HG03457 (cell line): ENCODE results near the gene PDPR.
"Not testable (repeated sequence)": the region's sequence is repeated elsewhere in the genome, so short reads cannot be mapped to it uniquely, and the experiment has no call there.

Experiments
- ATAC-seq: cut with Tn5 transposase; IDR thresholded peaks from one replicate; pipeline ENCODE4 v1.9.1; 2021; ENCODE audit warnings: moderate number of reproducible peaks; ENCODE audit not compliant: unreplicated experiment

The PDPR gene

GRCh38 chr16:70127706-70128105 is 13.6 kb downstream of the PDPR start:
- ATAC-seq, result not testable (repeated sequence)

DNA sequence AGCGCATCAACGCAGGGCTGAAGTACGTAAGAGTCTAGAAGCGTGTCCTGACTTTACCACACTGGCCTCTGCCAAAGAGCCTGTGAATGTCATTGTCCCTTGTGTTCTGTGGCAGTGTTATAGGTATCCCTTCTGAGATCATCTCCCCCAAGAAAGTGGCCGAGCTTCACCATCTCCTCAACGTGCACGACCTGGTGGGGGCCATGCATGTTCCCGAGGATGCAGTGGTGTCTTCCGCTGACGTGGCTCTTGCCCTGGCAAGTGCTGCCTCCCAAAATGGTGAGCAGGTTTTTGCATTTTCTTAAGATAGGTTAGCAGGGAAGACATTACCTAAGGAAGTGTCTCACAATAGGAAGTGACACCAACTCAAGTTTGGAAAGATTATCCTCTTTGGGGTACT is 14.7 kb downstream of the PDPR start:
- not testable (repeated sequence) for ATAC-seq

DNA sequence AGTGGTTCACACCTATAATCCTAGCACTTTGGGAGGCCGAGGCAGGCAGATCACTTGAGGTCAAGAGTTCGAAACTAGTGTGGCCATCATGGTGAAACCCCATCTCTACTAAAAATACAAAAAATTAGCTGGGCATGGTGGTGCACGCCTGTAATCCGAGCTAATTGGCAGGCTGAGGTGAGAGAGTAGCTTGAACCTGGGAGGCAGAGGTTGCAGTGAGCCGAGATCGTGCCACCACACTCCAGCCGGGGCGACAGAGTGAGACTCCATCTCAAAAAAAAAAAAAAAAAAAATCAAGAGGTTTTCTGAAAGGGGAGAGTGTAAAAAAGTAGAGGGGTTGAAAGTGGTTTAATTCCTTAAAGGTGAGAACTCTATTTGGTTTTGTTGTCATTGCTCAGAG is 21.7 kb downstream of the PDPR start:
- ATAC-seq, result not testable (repeated sequence)

DNA sequence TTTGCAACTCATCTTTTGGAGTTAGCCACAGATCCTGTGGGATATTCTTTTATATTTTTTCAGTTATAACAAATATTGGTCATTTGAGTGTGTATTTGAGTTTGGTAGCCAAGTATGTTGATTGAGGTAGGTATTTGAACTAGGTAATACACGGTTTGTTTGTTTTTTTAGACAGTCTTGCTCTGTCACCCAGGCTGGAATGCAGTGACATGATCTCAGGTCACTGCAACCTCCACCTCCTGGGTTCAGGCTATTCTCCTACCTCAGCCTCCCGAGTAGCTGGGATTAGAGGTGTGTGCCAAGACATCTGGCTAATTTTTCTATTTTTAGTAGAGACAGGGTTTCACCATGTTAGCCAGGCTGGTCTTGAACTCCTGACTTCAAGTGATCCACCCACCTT is 22.5 kb downstream of the PDPR start:
- ATAC-seq, result not testable (repeated sequence)

GRCh38 chr16:70142739-70143138 is 28.6 kb downstream of the PDPR start:
- not testable (repeated sequence) for ATAC-seq

GRCh38 chr16:70143231-70143895 is 29.2 kb downstream of the PDPR start:
- ATAC-seq, result not testable (repeated sequence)

DNA sequence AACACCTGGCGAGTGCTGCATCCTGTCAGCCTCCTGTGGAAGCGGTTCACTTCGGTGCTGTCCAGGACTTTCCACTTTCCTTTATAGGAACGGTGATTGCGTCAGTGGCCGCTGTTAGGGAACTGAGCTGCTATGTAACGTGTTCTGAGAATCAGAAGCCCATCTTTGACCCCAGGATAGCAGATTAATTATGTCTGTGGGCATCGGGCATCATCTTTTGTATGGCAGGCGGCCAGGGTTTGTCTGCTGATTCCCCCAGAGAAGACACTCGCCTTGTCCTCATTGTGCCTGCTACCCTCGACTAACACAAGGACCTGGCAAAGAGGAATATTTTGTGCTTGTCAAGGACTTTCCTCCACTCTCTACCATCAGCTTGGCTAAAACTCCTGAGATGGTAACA is 33.7 kb downstream of the PDPR start:
- ATAC-seq, result not testable (repeated sequence)

DNA sequence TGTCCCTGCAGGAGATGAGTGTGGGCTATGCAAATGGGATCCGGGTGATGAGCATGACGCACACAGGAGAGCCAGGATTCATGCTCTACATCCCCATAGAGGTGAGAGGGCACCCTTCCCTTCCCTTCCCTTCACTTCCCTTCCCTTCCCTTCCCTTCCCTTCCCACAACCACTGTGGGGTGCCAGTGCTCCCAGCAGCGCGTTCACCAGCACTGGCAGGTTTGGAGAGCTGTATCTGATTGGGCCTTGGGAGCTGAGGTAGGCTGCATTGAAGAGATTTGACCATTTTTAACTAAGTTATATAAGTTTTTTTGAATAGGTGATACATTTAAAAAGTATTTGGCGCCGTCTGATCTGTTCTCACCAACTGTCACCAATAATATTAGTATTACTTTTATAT is 34.3 kb downstream of the PDPR start:
- ATAC-seq, result not testable (repeated sequence)

DNA sequence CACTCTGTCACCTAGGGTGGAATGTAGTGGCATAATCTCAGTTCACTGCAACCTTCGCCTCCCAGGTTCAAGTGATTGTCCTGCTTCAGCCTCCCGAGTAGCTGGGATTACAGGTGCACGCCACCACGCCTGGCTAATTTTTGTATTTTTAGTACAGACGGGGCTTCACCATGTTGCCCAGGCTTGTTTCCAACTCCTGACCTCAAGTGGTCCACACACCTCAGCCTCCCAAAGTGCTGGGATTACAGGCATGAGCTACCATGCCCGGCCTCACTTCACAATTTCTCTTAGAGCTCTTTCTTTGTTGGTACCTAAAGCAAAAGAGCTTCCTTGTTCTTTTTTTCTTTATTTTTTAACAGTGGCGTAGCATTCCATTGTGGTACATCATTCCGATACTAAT is 35.2 kb downstream of the PDPR start:
- not testable (repeated sequence) for ATAC-seq

GRCh38 chr16:70151391-70151790 is 37.3 kb downstream of the PDPR start:
- ATAC-seq, result no peak

- no peak for ATAC-seq
Observed at GRCh38 chr16:70151941-70152509, 37.9 kb downstream of the PDPR start.

DNA sequence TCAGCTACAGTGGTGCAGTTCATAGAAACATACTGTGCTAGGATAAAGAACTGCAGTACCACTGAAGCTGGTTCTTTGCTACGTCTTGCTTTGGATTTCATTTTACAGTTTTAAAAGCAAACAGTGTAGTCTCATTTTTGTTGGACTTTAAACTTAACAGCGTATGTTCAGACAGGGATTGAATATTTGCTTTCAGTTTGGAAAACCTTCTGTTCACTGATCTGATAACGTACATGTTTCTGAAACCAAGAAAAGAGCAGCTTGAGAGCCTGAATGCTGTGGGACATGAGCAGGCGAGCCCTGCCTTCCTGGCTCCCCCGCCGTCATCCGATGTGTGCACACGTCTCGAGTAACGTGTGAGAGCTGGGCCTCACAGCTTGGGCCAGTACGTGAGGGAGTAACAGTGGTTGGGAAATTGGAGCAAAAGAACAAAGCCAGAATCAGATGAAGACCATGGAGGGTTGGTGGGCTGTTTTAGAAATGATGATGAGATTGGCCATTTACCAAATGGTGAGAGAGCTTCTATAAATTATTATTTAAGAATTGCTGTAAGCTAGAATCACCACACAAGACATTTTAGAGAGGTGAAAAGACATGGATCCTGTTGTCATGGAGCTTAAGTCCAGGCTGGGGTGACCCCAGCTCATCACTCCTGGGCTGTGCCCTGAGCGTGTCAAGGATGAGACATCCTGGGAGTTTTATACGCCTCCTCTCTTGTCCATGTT is 38.6 kb downstream of the PDPR start:
- ATAC-seq, result no peak

DNA sequence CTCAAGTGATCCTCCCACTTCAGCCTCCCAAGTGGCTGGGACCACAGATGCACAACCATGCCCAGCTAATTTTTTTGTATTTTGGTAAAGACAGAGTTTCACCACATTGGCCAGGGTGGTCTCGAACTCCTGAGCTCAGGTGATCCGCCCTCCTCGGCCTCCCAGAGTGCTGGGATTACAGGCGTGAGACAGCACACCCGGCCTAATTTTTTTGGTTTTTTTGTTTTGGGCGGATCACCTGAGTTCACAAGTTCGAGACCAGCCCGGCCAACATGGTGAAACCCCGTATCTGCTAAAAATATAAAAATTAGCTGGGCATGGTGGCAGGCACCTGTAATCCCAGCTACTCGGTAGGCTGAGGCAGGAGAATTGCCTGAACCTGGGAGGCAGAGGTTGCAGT is 40.6 kb downstream of the PDPR start:
- ATAC-seq, result not testable (repeated sequence)

DNA sequence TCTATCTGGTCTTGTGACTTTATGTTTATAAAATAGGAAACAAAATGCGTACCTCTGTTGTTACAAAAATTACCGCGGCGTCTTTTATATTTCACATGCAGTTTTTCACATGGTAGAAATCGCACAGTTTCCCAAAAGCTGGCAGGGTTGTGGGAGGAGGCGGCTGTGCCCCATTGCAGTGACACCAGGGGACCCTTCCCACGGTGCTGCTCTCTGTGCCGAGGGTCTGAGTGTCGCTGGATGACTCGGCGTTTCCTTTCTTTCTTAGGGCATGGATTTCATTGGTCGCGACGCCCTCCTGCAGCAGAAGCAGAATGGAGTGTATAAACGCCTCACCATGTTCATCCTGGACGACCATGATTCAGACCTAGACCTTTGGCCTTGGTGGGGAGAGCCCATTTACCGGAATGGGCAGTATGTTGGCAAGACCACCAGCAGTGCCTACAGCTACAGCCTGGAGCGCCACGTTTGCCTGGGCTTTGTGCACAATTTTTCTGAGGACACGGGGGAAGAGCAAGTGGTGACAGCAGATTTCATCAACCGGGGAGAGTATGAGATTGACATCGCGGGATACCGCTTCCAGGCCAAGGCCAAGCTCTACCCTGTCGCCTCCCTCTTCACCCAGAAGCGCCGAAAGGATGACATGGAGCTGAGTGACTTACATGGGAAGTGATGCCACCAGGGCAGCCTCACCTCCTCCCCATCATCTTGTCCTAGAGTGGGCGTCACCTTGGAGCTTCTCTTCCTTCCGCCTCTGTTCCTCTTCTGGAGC is 42.3 kb downstream of the PDPR start:
- no peak for ATAC-seq

DNA sequence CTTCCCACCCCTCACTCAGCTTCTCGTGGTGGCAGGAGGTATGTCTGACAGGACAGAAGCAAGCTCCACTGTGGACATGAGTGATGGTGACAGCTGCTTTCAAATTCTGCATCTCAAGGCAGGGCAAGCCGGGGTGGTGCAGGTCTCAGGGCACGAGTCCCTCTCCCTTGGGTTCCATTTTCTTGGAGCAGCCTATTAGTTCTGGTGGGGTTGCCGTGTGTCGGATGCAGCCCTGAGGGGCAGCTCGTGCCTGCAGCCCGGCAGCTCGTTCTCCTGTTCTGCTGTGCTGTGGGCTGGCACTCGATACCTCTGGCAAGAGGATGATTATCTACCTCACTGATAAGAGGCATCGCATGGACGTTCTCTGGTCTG is 43.0 kb downstream of the PDPR start:
- no peak for ATAC-seq

GRCh38 chr16:70157477-70158260 is 43.5 kb downstream of the PDPR start:
- no peak for ATAC-seq

DNA sequence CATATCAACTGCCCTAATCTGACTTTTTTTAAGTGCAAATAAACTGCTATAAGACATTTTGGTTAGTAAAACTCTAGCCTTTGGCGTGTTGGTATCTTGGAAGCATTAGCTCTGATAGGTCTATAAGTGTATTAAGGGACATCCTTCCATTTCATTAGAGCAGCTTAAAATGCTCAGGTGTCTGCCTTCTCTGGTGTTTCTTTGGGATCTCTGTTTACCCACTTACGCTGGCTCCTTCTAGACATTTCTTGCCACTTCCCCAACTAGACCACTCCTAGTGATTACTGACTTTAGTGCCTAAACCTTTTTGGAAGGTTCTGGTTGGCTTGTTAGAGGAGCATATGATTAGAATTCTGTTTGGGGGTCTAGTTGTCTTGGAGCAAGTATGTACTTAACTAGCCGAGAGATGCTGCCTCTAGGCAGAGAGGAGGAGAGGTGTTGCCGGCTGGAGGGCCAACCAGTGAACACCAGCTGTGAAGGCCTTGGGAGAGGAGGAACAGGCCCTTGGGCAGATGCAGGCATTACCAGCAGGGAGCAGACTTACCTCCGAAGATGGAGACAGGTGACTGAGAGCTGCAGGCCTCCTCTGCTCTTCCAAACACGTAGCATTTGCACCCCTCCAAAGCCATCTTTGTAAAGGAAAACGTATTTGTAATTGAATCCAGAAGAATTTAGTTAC is 44.3 kb downstream of the PDPR start:
- ATAC-seq, result no peak

GRCh38 chr16:70159355-70160348 is 45.5 kb downstream of the PDPR start:
- ATAC-seq, result no peak

DNA sequence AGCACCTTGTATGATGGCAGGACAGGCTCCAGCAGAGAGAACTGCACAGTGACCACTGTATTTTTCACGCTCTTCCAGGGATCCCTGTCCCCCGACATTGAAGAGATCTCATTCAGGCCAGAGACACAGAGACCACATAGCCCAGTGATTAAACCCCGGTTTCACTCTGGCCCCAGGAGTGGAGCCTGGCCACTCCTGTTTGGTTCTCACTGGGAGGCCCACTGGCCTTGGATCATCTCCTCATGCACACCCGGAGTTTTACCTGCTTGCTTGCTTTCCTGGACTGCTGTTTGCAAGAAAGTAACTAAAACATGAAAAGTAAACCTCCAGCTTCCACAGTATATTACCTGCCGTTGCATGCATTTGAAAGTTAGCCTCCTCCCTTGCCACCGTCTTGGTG is 46.3 kb downstream of the PDPR start:
- no peak for ATAC-seq
